Heart right ventricle (tissue), 16 donors: ENCODE results near the gene DHX29. TPM values are rescaled to one million over a fixed set of nuclear protein-coding genes. Genes with fewer than 3 reads are reported as not detected.

Experiments
- ATAC-seq, 8 donors: fragments of 200-7000 bp; cut with Tn5 transposase; one replicate each; pipeline ENCODE4 v1.9.1; 2020; ENCODE audit warnings: mild to moderate bottlenecking in 8 of 8, moderate library complexity in 8 of 8, moderate number of reproducible peaks in 1 of 8
- DNase-seq, 2 donors: peaks; one replicate each; pipeline ENCODE4 v3.0.0-alpha.2; 2020
- H3K27ac ChIP-seq, 10 donors: fragments of 200-600 bp; sonication (generic) in 2 of 10; one replicate each; pipeline versions ENCODE4 v1.5.0 to v1.8.0; 2020 to 2022; ENCODE audit warnings: mild to moderate bottlenecking in 3 of 10
- H3K27me3 ChIP-seq, 7 donors: fragments of 200-600 bp; one replicate each; pipeline ENCODE4 v1.8.0; 2021 to 2022; ENCODE audit warnings: mild to moderate bottlenecking in 2 of 7
- H3K36me3 ChIP-seq, 9 donors: fragments of 200-600 bp; sonication (generic) in 1 of 9; one replicate each; pipeline versions ENCODE4 v1.5.0 to v1.8.0; 2020 to 2022; ENCODE audit warnings: mild to moderate bottlenecking in 2 of 9
- H3K4me1 ChIP-seq, 9 donors: fragments of 200-600 bp; sonication (generic) in 1 of 9; one replicate each; pipeline versions ENCODE4 v1.5.0 to v1.8.0; 2020 to 2022; ENCODE audit warnings: mild to moderate bottlenecking in 4 of 9
- H3K4me3 ChIP-seq, 10 donors: fragments of 200-600 bp; sonication (generic) in 2 of 10; one replicate each; pipeline versions ENCODE4 v1.5.0 to v1.8.0; 2020 to 2022; ENCODE audit warnings: mild to moderate bottlenecking in 7 of 10, moderate library complexity in 2 of 10
- H3K9me3 ChIP-seq, 11 donors: fragments of 200-600 bp in 10 of 11; sonication (generic) in 2 of 11; one replicate each; pipeline versions ENCODE4 v1.5.0 to v1.8.0; 2013 to 2022; ENCODE audit warnings: mild to moderate bottlenecking in 2 of 11, control low read depth in 1 of 11, moderate library complexity in 1 of 11
- WGBS, 2 donors: extraction: QIAGEN DNeasy Blood & Tissue Kit; methylation state at CpG; one replicate each; pipeline ENCODE4 v1.1.7; 2013; ENCODE audit warnings: inconsistent platforms in 1 of 2; 5-methylcytosine and 5-hydroxymethylcytosine counted together
- intact Hi-C, 10 donors: fragments of 100-400 bp; cut with DNase I; formaldehyde crosslinking; loops; one replicate each; pipeline versions ENCODE4 v1.11.1 to v1.14.2; 2022
- polyA plus RNA-seq, 2 donors: library from polyadenylated mRNA; stranded (reverse); fragments of 200-250 nt; gene quantifications; one replicate each; pipeline ENCODE4 v1.2.3, GENCODE V29; 2013
- total RNA-seq, 10 donors: library from RNA; stranded (reverse); fragmentation: NEBNext Ultra II Directional in 3 of 10; extraction: Animal tissue kit (Norgen Biotek cat#: 25700) in 3 of 10; gene quantifications; one replicate each; pipeline versions ENCODE4 v1.2.1 to v1.2.4, GENCODE V29; 2021 to 2023
- TF ChIP-seq, protein P1 (sequence below), 9 donors: fragments of 200-600 bp; sonication (generic) in 2 of 9; IDR thresholded peaks; one replicate each; pipeline versions ENCODE4 v1.5.0 to v1.8.0; 2021 to 2022; ENCODE audit warnings: antibody characterized with exemption in 9 of 9, mild to moderate bottlenecking in 5 of 9, moderate library complexity in 1 of 9
- donor health status: Arrhythmogenic right ventricular cardiomyopathy.
- donor health status: ischemic (EF 13 %, LVEDD 7.1; RV severe dilation, severe dysfunction).
- donor health status: healthy with polysubstance abuse.
- donor health status: DM: no; HTN: yes; CAD: no.
- donor health status: DM: no; HTN: no; CAD: no.
- donor health status: ischemic (EF 25% LVEDD 6.9; RV normal size, moderate dysfunction).
- donor health status: ischemic (EF 25% LVEDD 5.7; RV mildly dilated, moderate dysfunction).
- donor health status: healthy.
- donor health status: DM: yes; HTN: yes; CAD: no.
- donor health status: Ischemic cardiomyopathy.
- donor health status: ischemic (EF 35%, LVEDD 5.7; RV mildly dilated, moderate dysfunction).
- donor health status: nonischemic (EF 11% LVEDD 7.7; RV severe dilation, severe dysfunction).
- donor health status: DM: yes; HTN: yes; CAD: no.
- donor health status: PGD.
- donor health status: ischemic (EF 29% LVEDD 5.4; RV normal size, mild dysfunction).
- donor health status: nonischemic (EF 23%, LVEDD 6.1; RV moderate dilation, normal function).

DHX29 gene
- total and polyA plus RNA-seq, 12 donors: 7.6 to 25.8 (median 20.9) TPM

DNA sequence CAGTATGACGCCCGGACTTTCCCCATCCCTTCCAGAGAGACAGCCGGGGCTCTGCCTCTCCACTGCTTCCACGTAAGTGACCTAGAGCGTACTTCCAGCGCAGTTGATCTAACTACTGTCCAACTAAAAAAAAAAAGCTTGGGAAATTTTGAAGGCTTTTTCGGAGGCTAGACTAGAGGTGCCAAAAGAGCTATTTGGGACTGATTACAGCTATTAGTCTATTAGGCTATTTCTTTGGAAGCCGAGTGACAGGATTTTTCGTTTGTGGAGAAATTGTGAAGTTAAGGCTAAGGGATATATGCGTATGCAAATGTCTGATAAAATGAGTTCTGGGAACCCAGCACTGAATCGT lies 75.6 kb downstream of the DHX29 start:
- intact Hi-C loops: loop anchor here in 4 of 10 donors (5.0 kb wide), 2 partner anchors 55 to 60 kb away; partner anchors contain the start of gene CDC20B (in 1 of the 4)
- Histone ChIP-seq H3K36me3 (no peaks in the 10 kb centered on the region), H3K27me3 (peaks cover 38 to 100% (median 97%) of the 10 kb centered on the region in 7 donors), H3K4me1 (peaks cover 6 to 53% (median 49%) of the 10 kb centered on the region in 9 donors), H3K9me3 (no peaks in the 10 kb centered on the region), H3K27ac (no peak overlapping the region), H3K4me3 (peak overlapping the region in 9 of 10 donors; percentile 45 to 71 (median 53))
- 4% methylated on average over 11 of the region's 11 CpGs for WGBS, 2 donors
- DNase-seq (no peak), ATAC-seq (no peak)
- TF ChIP-seq, protein P1, sequence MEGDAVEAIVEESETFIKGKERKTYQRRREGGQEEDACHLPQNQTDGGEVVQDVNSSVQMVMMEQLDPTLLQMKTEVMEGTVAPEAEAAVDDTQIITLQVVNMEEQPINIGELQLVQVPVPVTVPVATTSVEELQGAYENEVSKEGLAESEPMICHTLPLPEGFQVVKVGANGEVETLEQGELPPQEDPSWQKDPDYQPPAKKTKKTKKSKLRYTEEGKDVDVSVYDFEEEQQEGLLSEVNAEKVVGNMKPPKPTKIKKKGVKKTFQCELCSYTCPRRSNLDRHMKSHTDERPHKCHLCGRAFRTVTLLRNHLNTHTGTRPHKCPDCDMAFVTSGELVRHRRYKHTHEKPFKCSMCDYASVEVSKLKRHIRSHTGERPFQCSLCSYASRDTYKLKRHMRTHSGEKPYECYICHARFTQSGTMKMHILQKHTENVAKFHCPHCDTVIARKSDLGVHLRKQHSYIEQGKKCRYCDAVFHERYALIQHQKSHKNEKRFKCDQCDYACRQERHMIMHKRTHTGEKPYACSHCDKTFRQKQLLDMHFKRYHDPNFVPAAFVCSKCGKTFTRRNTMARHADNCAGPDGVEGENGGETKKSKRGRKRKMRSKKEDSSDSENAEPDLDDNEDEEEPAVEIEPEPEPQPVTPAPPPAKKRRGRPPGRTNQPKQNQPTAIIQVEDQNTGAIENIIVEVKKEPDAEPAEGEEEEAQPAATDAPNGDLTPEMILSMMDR (IDR thresholded peaks at IDR 0.05): no peak

DNA sequence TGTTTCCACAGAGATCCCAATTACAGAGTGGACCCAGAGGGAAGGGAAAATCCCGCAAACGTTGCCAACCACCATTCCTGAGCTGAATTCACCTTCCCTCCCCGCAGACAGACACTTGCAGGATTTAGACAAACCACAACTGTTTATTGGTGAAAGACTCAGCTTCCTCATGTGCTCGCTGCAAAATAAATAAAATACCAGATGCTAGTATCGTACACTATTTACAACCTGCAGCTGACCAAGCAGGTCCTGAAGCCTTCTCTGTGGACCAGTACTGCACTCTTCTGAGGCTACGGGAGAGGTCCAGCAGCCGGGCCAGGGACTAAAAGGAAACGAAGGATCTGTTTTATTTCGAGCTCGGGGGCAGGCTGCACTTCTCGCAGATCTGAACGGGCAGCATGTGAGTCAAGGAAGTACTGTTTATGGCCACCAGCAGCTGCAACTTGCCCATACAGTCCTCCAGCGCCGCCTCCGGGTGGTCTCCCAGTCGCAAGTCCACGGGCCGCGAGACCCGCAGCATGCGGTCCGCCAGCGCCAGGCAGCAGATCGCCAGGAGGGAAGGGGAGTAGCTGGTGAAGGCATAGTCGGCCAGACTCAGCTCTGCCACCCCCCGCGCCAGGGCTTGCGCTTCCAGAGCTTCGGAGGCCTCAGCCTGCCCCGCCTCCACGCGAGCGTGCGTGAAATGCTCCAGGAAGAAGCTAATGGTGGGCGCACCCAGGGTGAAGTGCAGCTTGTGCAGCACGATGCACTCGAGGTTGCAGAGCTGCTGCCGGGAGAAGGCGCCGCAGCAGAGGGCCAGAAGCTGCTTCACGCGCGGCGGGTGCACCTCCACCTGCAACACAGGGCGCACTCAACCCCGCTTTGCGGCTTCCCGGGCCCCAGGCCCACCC lies 76.2 kb downstream of the DHX29 start:
- peaks cover 6 to 59% (median 55%) of the 10 kb centered on the region in 9 donors for H3K4me1 ChIP-seq
- peaks cover 40 to 100% (median 97%) of the 10 kb centered on the region in 7 donors for H3K27me3 ChIP-seq
- WGBS, 2 donors: 3% methylated on average over 48 of the region's 48 CpGs
- intact Hi-C loops: loop anchor here in 4 of 10 donors (5.0 kb wide), 2 partner anchors 54 to 59 kb away; partner anchors contain the start of gene CDC20B (in 1 of the 4)
- H3K4me3 ChIP-seq: peak overlapping the region in 9 of 10 donors; percentile 4 to 71 (median 31)
- DNase-seq (no peak), ATAC-seq (peak in 1 of 8 donors; percentile 15)
- H3K36me3 ChIP-seq: no peaks in the 10 kb centered on the region
- TF ChIP-seq, protein P1 (IDR thresholded peaks at IDR 0.05): peak in 1 of 9 donors; percentile 5
- H3K27ac ChIP-seq: no peak overlapping the region
- H3K9me3 ChIP-seq: no peaks in the 10 kb centered on the region

DNA sequence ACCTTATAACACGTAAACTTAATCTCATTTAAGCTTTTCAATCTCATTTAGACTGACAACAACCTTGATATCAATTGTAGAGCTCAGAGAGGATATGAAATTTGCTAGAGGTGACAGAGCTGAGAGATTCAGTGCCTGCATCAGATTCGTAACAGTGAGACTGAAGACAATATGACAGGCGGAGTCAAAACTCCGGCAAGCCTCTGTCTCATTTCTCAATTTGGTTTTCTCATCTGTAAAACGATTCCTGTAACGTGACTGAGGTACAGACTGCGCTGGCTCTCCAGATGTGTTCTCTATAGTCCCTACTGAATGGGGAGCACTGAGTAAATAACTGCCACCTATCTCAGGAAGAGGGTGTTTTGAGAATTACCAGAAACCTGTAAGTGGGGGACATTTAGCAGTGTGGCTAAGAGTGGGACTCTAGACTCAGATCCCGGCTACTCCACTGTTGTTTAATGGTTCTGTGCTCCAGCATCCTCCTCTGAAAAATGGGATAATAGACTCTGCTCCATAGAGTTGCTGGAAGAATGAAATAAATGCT lies 77.3 kb downstream of the DHX29 start:
- no peaks in the 10 kb centered on the region for H3K9me3 ChIP-seq
- H3K4me3 ChIP-seq: no peak overlapping the region
- intact Hi-C loops: loop anchor here in 4 of 10 donors (5.0 kb wide), 2 partner anchors 53 to 58 kb away; partner anchors contain the start of gene CDC20B (in 1 of the 4)
- 29 to 32% methylated on average over 8 of the region's 8 CpGs for WGBS, 2 donors
- H3K36me3 ChIP-seq: no peaks in the 10 kb centered on the region
- no peak overlapping the region for H3K27ac ChIP-seq
- no peak for DNase-seq
- peaks cover 6 to 61% (median 55%) of the 10 kb centered on the region in 9 donors for H3K4me1 ChIP-seq
- TF ChIP-seq, protein P1 (IDR thresholded peaks at IDR 0.05): no peak
- peaks cover 49 to 100% (median 100%) of the 10 kb centered on the region in 7 donors for H3K27me3 ChIP-seq
- ATAC-seq: no peak

DNA sequence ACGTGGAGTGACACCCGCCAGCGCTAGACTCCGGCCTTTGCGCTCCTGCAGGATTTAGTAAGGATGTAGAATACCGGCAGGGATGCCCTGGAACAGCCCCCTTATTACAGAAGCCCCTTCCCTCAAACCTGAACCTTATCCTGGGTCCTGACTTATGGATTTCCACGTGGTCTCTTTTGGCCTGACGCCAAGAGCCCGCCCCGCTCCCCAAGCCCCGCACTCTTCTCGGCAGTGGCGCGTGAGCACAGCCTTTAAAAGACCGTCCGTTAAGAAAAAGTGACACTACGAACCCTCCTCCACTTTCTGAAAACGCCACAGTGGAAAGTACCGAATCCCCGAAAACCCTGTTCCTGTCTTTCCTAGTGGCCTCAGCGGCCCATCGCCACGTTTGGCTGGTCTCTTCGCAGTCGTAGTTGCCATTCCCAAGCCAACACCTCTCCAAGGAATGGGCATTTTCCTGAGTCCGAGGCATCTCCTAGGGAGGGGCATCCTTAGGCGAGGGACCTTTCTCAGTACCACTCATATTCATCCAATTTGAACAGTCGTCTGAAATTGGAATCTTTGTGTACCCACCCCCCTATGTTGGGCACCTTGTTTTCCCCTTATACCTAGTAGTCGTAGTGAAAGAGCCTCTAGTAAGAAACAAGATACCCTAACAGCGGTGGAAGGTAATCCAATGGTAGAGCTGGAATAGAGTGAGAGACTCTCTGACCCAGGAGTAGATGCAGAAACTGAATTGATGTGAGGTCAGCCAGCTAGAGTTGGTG lies 79.6 kb downstream of the DHX29 start:
- H3K36me3 ChIP-seq: no peaks in the 10 kb centered on the region
- peaks cover under 1 to 50% (median 37%) of the 10 kb centered on the region in 9 donors for H3K4me1 ChIP-seq
- H3K27ac ChIP-seq: no peak overlapping the region
- no peaks in the 10 kb centered on the region for H3K9me3 ChIP-seq
- ATAC-seq: no peak
- H3K27me3 ChIP-seq: peaks cover 62 to 100% (median 100%) of the 10 kb centered on the region in 7 donors
- DNase-seq: no peak
- peak overlapping the region; percentile 17 to 48 (median 40) for H3K4me3 ChIP-seq
- intact Hi-C loops: loop anchor here in 3 of 10 donors (5.0 to 10.0 kb wide), 3 partner anchors 51 to 56 kb away; partner anchors contain the start of gene CDC20B (in 2 of the 3)
- TF ChIP-seq, protein P1 (IDR thresholded peaks at IDR 0.05): no peak
- 5 to 6% methylated on average over 30 of the region's 30 CpGs for WGBS, 2 donors
